PC-3 (cell line): Measurements from ENCODE around the gene KCP. TPM values are rescaled to one million over a fixed set of nuclear protein-coding genes. Genes with fewer than 3 reads are reported as not detected.

Experiments used
- ATAC-seq: fragments of 200-7000 bp; cut with Tn5 transposase; 2 replicates; pipeline ENCODE4 v1.9.1; 2020; ENCODE audit warnings: mild to moderate bottlenecking, moderate library complexity
- BruUV-seq: library from RNA; stranded (reverse); fragments of 400-500 nt; replicated peaks from 2 replicates; lab custom pipeline; 2021; lab: Mats Ljungman, UMichigan
- CTCF ChIA-PET: fragments of 300-600 bp; sonication (Branson Sonifier 250); formaldehyde crosslinking; loops from one replicate; lab custom pipeline; 2022; ENCODE audit warnings: antibody characterized with exemption; lab: Charles Lee
- POLR2A ChIA-PET: fragments of 300-600 bp; sonication (Branson Sonifier 250); formaldehyde crosslinking; loops from one replicate; lab custom pipeline; 2022; ENCODE audit warnings: antibody characterized with exemption; ENCODE audit not compliant: unreplicated experiment; lab: Charles Lee
- DNase-seq: peaks from one replicate; pipeline ENCODE4 v3.0.0-alpha.2; 2015
- H2AFZ ChIP-seq: fragments of 300-600 bp; sonication (generic); 2 replicates; pipeline ENCODE4 v1.6.0; 2016; ENCODE audit warnings: antibody characterized with exemption, low read length
- H3F3A ChIP-seq: fragments of 300-600 bp; sonication (generic); one replicate; pipeline ENCODE4 v1.6.0; 2017; ENCODE audit warnings: antibody characterized with exemption, low read length, control low read depth, mild to moderate bottlenecking; ENCODE audit not compliant: unreplicated experiment
- H3K27ac ChIP-seq: fragments of 300-600 bp; sonication (generic); 2 replicates; pipeline ENCODE4 v1.5.1; 2016; ENCODE audit warnings: mild to moderate bottlenecking, low read length
- H3K27me3 ChIP-seq: fragments of 300-600 bp; sonication (generic); 2 replicates; pipeline ENCODE4 v1.6.1; 2016; ENCODE audit warnings: low read length, mixed read lengths
- H3K36me3 ChIP-seq: fragments of 300-600 bp; sonication (generic); 2 replicates; pipeline ENCODE4 v1.6.1; 2016; ENCODE audit warnings: low read depth, mixed run types, low read length, mixed read lengths
- H3K4me1 ChIP-seq: fragments of 300-600 bp; sonication (generic); 2 replicates; pipeline ENCODE4 v1.5.1; 2016; ENCODE audit warnings: low read length; ENCODE audit not compliant: insufficient read depth
- H3K4me2 ChIP-seq: fragments of 300-600 bp; sonication (generic); 2 replicates; pipeline ENCODE4 v1.6.0; 2016; ENCODE audit warnings: low read length
- H3K4me3 ChIP-seq: fragments of 300-600 bp; sonication (generic); 2 replicates; pipeline ENCODE4 v1.5.1; 2016; ENCODE audit warnings: mild to moderate bottlenecking, low read length, mixed read lengths
- H3K79me2 ChIP-seq: fragments of 300-600 bp; sonication (generic); 2 replicates; pipeline ENCODE4 v1.6.1; 2017; ENCODE audit warnings: low read length, mixed read lengths
- H3K9ac ChIP-seq: fragments of 300-600 bp; sonication (generic); 2 replicates; pipeline ENCODE4 v1.6.0; 2016; ENCODE audit warnings: mild to moderate bottlenecking, low read length
- H3K9me2 ChIP-seq: fragments of 300-600 bp; sonication (generic); replicated peaks from 2 replicates; pipeline ENCODE4 v1.6.1; 2016; ENCODE audit warnings: mixed run types, low read length, mixed read lengths
- H3K9me3 ChIP-seq: fragments of 300-600 bp; sonication (generic); 2 replicates; pipeline ENCODE4 v1.6.1; 2016; ENCODE audit warnings: low read length, mixed read lengths
- H4K20me1 ChIP-seq: fragments of 300-600 bp; sonication (generic); 2 replicates; pipeline ENCODE4 v1.6.1; 2016; ENCODE audit warnings: low read length, mixed read lengths
- CTCF ChIP-seq: fragments of 300-600 bp; sonication (generic); conservative IDR thresholded peaks from 2 replicates; pipeline ENCODE4 v1.5.1; 2017; ENCODE audit warnings: antibody characterized with exemption, low read depth, mild to moderate bottlenecking, low read length
- EZH2 ChIP-seq: fragments of 300-600 bp; sonication (generic); IDR thresholded peaks from one replicate; pipeline ENCODE4 v1.6.1; 2017; ENCODE audit warnings: antibody characterized with exemption, mild to moderate bottlenecking, low read length; ENCODE audit not compliant: unreplicated experiment
- EZH2phosphoT487 ChIP-seq: fragments of 300-600 bp; sonication (generic); IDR thresholded peaks from 2 replicates; pipeline ENCODE4 v1.6.1; 2018; ENCODE audit warnings: mild to moderate bottlenecking, antibody characterized with exemption, low read length, borderline replicate concordance
- intact Hi-C: fragments of 100-400 bp; cut with micrococcal nuclease; formaldehyde crosslinking; loops from 2 replicates; pipeline ENCODE4 v1.9.0; 2023
- total RNA-seq: library from RNA; depleted of rRNA; stranded (reverse); fragments of >200 nt; gene quantifications from 2 replicates; pipeline ENCODE4 v1.2.3, GENCODE V29; 2014

KCP gene
- total RNA-seq, 1 experiment from 2014 or later: 3.2 TPM

DNA sequence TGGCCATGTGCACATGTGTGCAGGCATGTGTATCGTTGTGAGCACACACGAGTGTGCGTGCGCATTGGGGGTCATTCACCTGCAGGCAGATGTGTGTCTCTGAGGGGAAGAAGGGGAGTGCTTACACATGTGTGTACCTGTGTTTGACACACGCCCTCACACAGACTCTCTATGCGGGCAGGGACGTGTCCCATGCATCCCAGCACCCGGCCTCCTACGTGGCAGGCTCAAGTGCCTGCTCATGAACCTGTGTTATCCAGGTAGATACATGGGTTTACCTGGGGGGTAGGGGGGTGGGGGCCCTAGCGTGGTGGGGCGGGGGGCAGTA is 18.6 kb downstream of the KCP start:
- BruUV-seq: no TSS peak
- H3K27me3 ChIP-seq: no peaks in the 10 kb centered on the region
- ATAC-seq (no peak), DNase-seq (no peak)
- peaks cover 35% of the 10 kb centered on the region for H3K4me1 ChIP-seq
- no peaks in the 10 kb centered on the region for H3K9me2 ChIP-seq
- H3F3A ChIP-seq: no peaks in the 10 kb centered on the region
- H3K4me3 ChIP-seq: peak overlapping the region; percentile 73; the same call in 1 of the 2 replicates
- H3K9me3 ChIP-seq: no peaks in the 10 kb centered on the region
- no peaks in the 10 kb centered on the region for H4K20me1 ChIP-seq
- no peak overlapping the region for H3K27ac ChIP-seq
- peak overlapping the region; percentile 84 for H3K4me2 ChIP-seq
- H3K79me2 ChIP-seq: no peaks in the 10 kb centered on the region
- POLR2A ChIA-PET: no interaction called here
- no peak overlapping the region for H2AFZ ChIP-seq
- TF ChIP-seq EZH2: no peak
- TF ChIP-seq EZH2phosphoT487: no peak
- TF ChIP-seq CTCF: no peak
- CTCF ChIA-PET: no interaction called here
- no peak overlapping the region for H3K9ac ChIP-seq
- H3K36me3 ChIP-seq: no peaks in the 10 kb centered on the region
- intact Hi-C loops: no loop called here

DNA sequence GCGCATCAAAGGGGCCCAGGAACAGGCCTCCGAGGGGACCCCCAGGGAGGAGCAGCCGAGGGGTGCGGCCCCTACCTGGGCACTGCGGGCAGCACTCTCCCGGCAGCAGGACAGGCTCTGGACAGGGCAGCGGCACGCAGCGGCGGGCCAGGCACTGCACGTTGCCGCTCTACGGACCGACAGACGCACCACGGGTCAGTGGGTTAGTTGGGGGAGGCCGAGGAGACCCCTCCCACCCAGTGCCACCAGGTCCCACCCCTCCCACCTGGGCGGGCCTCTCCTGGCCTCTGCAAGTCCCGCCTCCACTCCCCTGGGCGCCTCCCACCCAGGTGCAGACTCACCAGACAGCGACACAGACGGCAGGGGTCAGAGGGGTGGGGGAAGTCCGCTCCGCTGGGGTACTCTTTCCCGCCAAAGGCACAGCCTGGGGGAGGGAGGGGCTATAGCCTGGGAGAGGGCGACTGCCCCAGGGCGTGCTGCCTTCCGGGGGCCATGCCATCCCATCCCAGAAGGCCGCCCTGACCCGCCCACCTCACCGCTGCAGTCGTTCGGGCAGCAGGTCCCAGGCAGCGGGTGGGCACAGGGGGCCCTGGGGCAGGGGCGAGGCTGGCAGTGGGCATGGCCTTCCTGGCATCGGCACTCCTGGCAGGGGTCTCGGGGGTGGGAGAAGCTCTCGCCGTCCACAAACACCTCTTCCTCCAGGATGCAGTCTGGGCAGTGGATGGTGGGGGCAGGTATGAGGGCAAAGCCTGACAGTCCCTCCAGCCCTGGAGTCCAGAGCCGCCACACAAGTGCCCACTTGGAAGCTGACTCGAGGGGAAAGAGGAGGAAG is 19.2 kb downstream of the KCP start:
- Histone ChIP-seq H3K4me3 (peak overlapping the region; percentile 73), H3K36me3 (no peaks in the 10 kb centered on the region), H3K4me1 (peaks cover 35% of the 10 kb centered on the region), H3K4me2 (peak overlapping the region; percentile 84), H3K27ac (peak overlapping the region; percentile 13; the same call in 1 of the 2 replicates), H3K9ac (peak overlapping the region; percentile 72), H3K79me2 (no peaks in the 10 kb centered on the region), H3K9me2 (no peaks in the 10 kb centered on the region), H3K9me3 (no peaks in the 10 kb centered on the region), H3F3A (no peaks in the 10 kb centered on the region), H3K27me3 (no peaks in the 10 kb centered on the region), H4K20me1 (no peaks in the 10 kb centered on the region), H2AFZ (peak overlapping the region; percentile 80)
- ChIA-PET POLR2A (no interaction called here), CTCF (no interaction called here)
- TF ChIP-seq CTCF (no peak), EZH2 (no peak), EZH2phosphoT487 (no peak)
- DNase-seq: peak; percentile 56
- BruUV-seq: no TSS peak
- intact Hi-C loops: no loop called here
- ATAC-seq: peak; percentile 30
